ENCODE measurements around the gene AKAP6. TPM values are rescaled to one million over a fixed set of nuclear protein-coding genes. Genes with fewer than 3 reads are reported as not detected.

Gene AKAP6
- total and polyA plus RNA-seq, 12 donors = 0.71 to 24.7 (median 8.1) TPM

- 94 to 100% (median 99%) methylated on average over 2 of the region's 2 CpGs for WGBS, 4 donors
- no peaks in the 10 kb centered on the region for H3K27me3 ChIP-seq
- H3K4me1 ChIP-seq (replicated peaks in 1 of 2) = peaks cover 0 to 16% of the 10 kb centered on the region in 2 donors
- H3K27ac ChIP-seq = no peak overlapping the region
- H3K4me3 ChIP-seq = no peak overlapping the region
- no peaks in the 10 kb centered on the region for H3K9me3 ChIP-seq (replicated peaks in 1 of 3)
- DNase-seq = no peak
- intact Hi-C loops (cut with DNase I) = no loop called here
- TF ChIP-seq CTCF (IDR thresholded peaks at IDR 0.05) (no peak), POLR2A (IDR thresholded peaks at IDR 0.05) (no peak)
- no peaks in the 10 kb centered on the region for H3K36me3 ChIP-seq (replicated peaks in 1 of 2)
Measured at GRCh38 chr14:32639208-32639607, 310.1 kb downstream of the AKAP6 start.

GRCh38 chr14:32645551-32645950 is 316.5 kb downstream of the AKAP6 start:
- DNase-seq = no peak
- Histone ChIP-seq H3K4me1 (replicated peaks in 1 of 2) (no peaks in the 10 kb centered on the region), H3K9me3 (replicated peaks in 1 of 3) (no peaks in the 10 kb centered on the region), H3K36me3 (replicated peaks in 1 of 2) (no peaks in the 10 kb centered on the region), H3K4me3 (no peak overlapping the region), H3K27me3 (no peaks in the 10 kb centered on the region), H3K27ac (no peak overlapping the region)
- WGBS, 4 donors = 85 to 100% (median 96%) methylated on average over 1 of the region's 1 CpG
- intact Hi-C loops (cut with DNase I) = no loop called here
- TF ChIP-seq CTCF (IDR thresholded peaks at IDR 0.05) (no peak), POLR2A (IDR thresholded peaks at IDR 0.05) (no peak)

- DNase-seq = no peak
- H3K27ac ChIP-seq = no peak overlapping the region
- no peaks in the 10 kb centered on the region for H3K4me1 ChIP-seq (replicated peaks in 1 of 2)
- no peaks in the 10 kb centered on the region for H3K27me3 ChIP-seq
- no peak overlapping the region for H3K4me3 ChIP-seq
- intact Hi-C loops (cut with DNase I) = no loop called here
- TF ChIP-seq CTCF (IDR thresholded peaks at IDR 0.05) (no peak), POLR2A (IDR thresholded peaks at IDR 0.05) (no peak)
- no peaks in the 10 kb centered on the region for H3K9me3 ChIP-seq (replicated peaks in 1 of 3)
- no peaks in the 10 kb centered on the region for H3K36me3 ChIP-seq (replicated peaks in 1 of 2)
Measured at GRCh38 chr14:32648434-32648833, 319.3 kb downstream of the AKAP6 start.

GRCh38 chr14:32650030-32650429 is 320.9 kb downstream of the AKAP6 start:
- no peaks in the 10 kb centered on the region for H3K27me3 ChIP-seq
- TF ChIP-seq POLR2A (IDR thresholded peaks at IDR 0.05) = no peak
- TF ChIP-seq CTCF (IDR thresholded peaks at IDR 0.05) = no peak
- no peak overlapping the region for H3K4me3 ChIP-seq
- WGBS, 4 donors = 94 to 99% (median 96%) methylated on average over 7 of the region's 7 CpGs
- H3K4me1 ChIP-seq (replicated peaks in 1 of 2) = no peaks in the 10 kb centered on the region
- H3K9me3 ChIP-seq (replicated peaks in 1 of 3) = no peaks in the 10 kb centered on the region
- intact Hi-C loops (cut with DNase I) = no loop called here
- H3K27ac ChIP-seq = no peak overlapping the region
- no peaks in the 10 kb centered on the region for H3K36me3 ChIP-seq (replicated peaks in 1 of 2)
- no peak for DNase-seq

All from adrenal gland (tissue), 12 donors.